H1 (cell line): ENCODE results near the gene GNAI2. TPM values are rescaled to one million over a fixed set of nuclear protein-coding genes. Genes with fewer than 3 reads are reported as not detected.

Experiments used
- CTCF ChIA-PET: fragments of 300-600 bp; sonication (Branson Sonifier 250); formaldehyde crosslinking; loops from one replicate; lab custom pipeline; 2021; ENCODE audit not compliant: partially characterized antibody; lab: Charles Lee
- POLR2A ChIA-PET: fragments of 300-600 bp; sonication (Branson Sonifier 250); formaldehyde crosslinking; loops from one replicate; lab custom pipeline; 2021; ENCODE audit warnings: inconsistent platforms; ENCODE audit not compliant: partially characterized antibody; lab: Charles Lee
- DNase-seq, 2 experiments: peaks; one replicate each; pipeline versions ENCODE4 v3.0.0 to v3.0.0-alpha.2; 2010 to 2022; ENCODE audit warnings: low spot score in 2 of 2, low read depth in 1 of 2, mixed read lengths in 1 of 2
- FAIRE-seq: peaks from 2 replicates; lab custom pipeline; 2011; peaks lifted over from hg19 to GRCh38; lab: Jason Lieb, UNC
- H2AFZ ChIP-seq: 2 replicates; pipeline ENCODE4 v1.8.1; 2012; ENCODE audit warnings: low read length, inconsistent platforms
- H2AK5ac ChIP-seq: 2 replicates; pipeline ENCODE4 v1.6.1; 2013; ENCODE audit warnings: low read depth, low read length
- H2BK120ac ChIP-seq: replicated peaks from 2 replicates; pipeline ENCODE3; 2013; ENCODE audit warnings: low read depth, low read length, inconsistent platforms
- H2BK12ac ChIP-seq: 2 replicates; pipeline ENCODE4 v1.6.1; 2013; ENCODE audit warnings: low read depth, low read length
- H2BK15ac ChIP-seq: 2 replicates; pipeline ENCODE4 v1.6.1; 2013; ENCODE audit warnings: low read length
- H2BK20ac ChIP-seq: 2 replicates; pipeline ENCODE4 v1.6.1; 2013; ENCODE audit warnings: low read length
- H2BK5ac ChIP-seq: 2 replicates; pipeline ENCODE4 v1.6.1; 2013; ENCODE audit warnings: low read depth, low read length
- H3K14ac ChIP-seq: 2 replicates; pipeline ENCODE4 v1.6.1; 2013; ENCODE audit warnings: inconsistent platforms; ENCODE audit not compliant: insufficient read length
- H3K18ac ChIP-seq: 2 replicates; pipeline ENCODE4 v1.6.1; 2013; ENCODE audit warnings: low read length; ENCODE audit errors: extremely low read depth
- H3K23ac ChIP-seq: 2 replicates; pipeline ENCODE4 v1.6.1; 2013; ENCODE audit warnings: inconsistent platforms; ENCODE audit not compliant: insufficient read length
- H3K23me2 ChIP-seq: 2 replicates; pipeline ENCODE4 v1.6.1; 2013; ENCODE audit warnings: low read depth, low read length
- H3K27ac ChIP-seq: 2 replicates; pipeline ENCODE4 v1.6.1; 2011; ENCODE audit warnings: low read depth, low read length, inconsistent platforms
- H3K27me3 ChIP-seq, 4 experiments: replicated peaks in 1 of 4; 1 replicate in 1 of 4; 2 replicates in 3 of 4; pipeline versions ENCODE4 v1.6.1 to v1.8.1; 2011 to 2013; ENCODE audit warnings: low read length in 3 of 4, mild to moderate bottlenecking in 3 of 4, inconsistent platforms in 2 of 4, mixed read lengths in 2 of 4, moderate library complexity in 1 of 4; ENCODE audit not compliant: control insufficient read depth in 3 of 4, insufficient read depth in 3 of 4; ENCODE audit errors: extremely low read depth in 1 of 4
- H3K36me3 ChIP-seq, 4 experiments: 2 replicates each; pipeline versions ENCODE4 v1.6.1 to v1.8.1; 2011 to 2013; ENCODE audit warnings: mild to moderate bottlenecking in 4 of 4, low read length in 3 of 4, moderate library complexity in 2 of 4, control low read depth in 1 of 4, inconsistent platforms in 1 of 4; ENCODE audit not compliant: insufficient read depth in 4 of 4, control insufficient read depth in 2 of 4
- H3K4ac ChIP-seq: replicated peaks from 2 replicates; pipeline ENCODE3; 2013; ENCODE audit warnings: low read length, low read depth, mixed read lengths, inconsistent platforms; ENCODE audit not compliant: insufficient read length
- H3K4me1 ChIP-seq, 4 experiments: replicated peaks in 1 of 4; 1 replicate in 1 of 4; 2 replicates in 3 of 4; pipeline versions ENCODE4 v1.6.1 to v1.8.1; 2011 to 2013; ENCODE audit warnings: low read length in 3 of 4, inconsistent platforms in 2 of 4, mixed read lengths in 1 of 4; ENCODE audit not compliant: insufficient read depth in 4 of 4, control insufficient read depth in 3 of 4
- H3K4me2 ChIP-seq, 2 experiments: 2 replicates each; pipeline versions ENCODE4 v1.6.1 to v1.8.1; 2011 to 2013; ENCODE audit warnings: low read depth in 2 of 2, low read length in 2 of 2, control low read depth in 1 of 2, inconsistent platforms in 1 of 2, mild to moderate bottlenecking in 1 of 2; ENCODE audit not compliant: insufficient read depth in 1 of 2
- H3K4me3 ChIP-seq, 4 experiments: fragments of 200-600, 300-600 bp in 1 of 4; sonication (generic), shearing (Covaris generic), sonication (Bioruptor Twin) in 1 of 4; 2 replicates each; pipeline versions ENCODE4 v1.5.1 to v1.8.1; 2011 to 2016; ENCODE audit warnings: low read length in 4 of 4, low read depth in 3 of 4, control low read depth in 2 of 4, inconsistent platforms in 2 of 4, mild to moderate bottlenecking in 2 of 4, mixed read lengths in 1 of 4, moderate library complexity in 1 of 4; ENCODE audit not compliant: insufficient read depth in 2 of 4; ENCODE audit errors: extremely low read depth in 1 of 4
- H3K56ac ChIP-seq: replicated peaks from 2 replicates; pipeline ENCODE3; 2013; ENCODE audit warnings: low read depth, mild to moderate bottlenecking, mixed read lengths, low read length, inconsistent platforms; ENCODE audit not compliant: insufficient read length
- H3K79me1 ChIP-seq: 2 replicates; pipeline ENCODE4 v1.6.1; 2013; ENCODE audit warnings: low read depth, low read length, control low read depth
- H3K79me2 ChIP-seq, 2 experiments: 2 replicates each; pipeline versions ENCODE4 v1.6.1 to v1.8.1; 2012 to 2013; ENCODE audit warnings: low read length in 2 of 2, mild to moderate bottlenecking in 2 of 2, inconsistent platforms in 1 of 2; ENCODE audit not compliant: insufficient read depth in 2 of 2, control insufficient read depth in 1 of 2
- H3K9ac ChIP-seq, 4 experiments: replicated peaks in 1 of 4; 1 replicate in 1 of 4; 2 replicates in 3 of 4; pipeline versions ENCODE4 v1.6.1 to v1.8.1; 2011 to 2013; ENCODE audit warnings: low read depth in 3 of 4, low read length in 3 of 4, control low read depth in 2 of 4, mild to moderate bottlenecking in 2 of 4, moderate library complexity in 2 of 4, inconsistent platforms in 1 of 4; ENCODE audit errors: extremely low read depth in 1 of 4
- H3K9me3 ChIP-seq, 2 experiments: 2 replicates each; pipeline versions ENCODE4 v1.6.1 to v1.8.1; 2012 to 2013; ENCODE audit warnings: mild to moderate bottlenecking in 2 of 2, moderate library complexity in 2 of 2, control low read depth in 1 of 2, inconsistent platforms in 1 of 2, low read depth in 1 of 2, low read length in 1 of 2, mixed read lengths in 1 of 2; ENCODE audit not compliant: insufficient read depth in 2 of 2
- H4K20me1 ChIP-seq, 2 experiments: replicated peaks in 1 of 2; 2 replicates each; pipeline versions ENCODE3 to v1.8.1; 2011 to 2013; ENCODE audit warnings: inconsistent platforms in 2 of 2, low read length in 2 of 2, mild to moderate bottlenecking in 1 of 2; ENCODE audit not compliant: insufficient read depth in 2 of 2, control insufficient read depth in 1 of 2
- H4K5ac ChIP-seq: 2 replicates; pipeline ENCODE4 v1.6.1; 2013; ENCODE audit warnings: low read length, low read depth, mixed read lengths, inconsistent platforms; ENCODE audit not compliant: insufficient read length
- H4K8ac ChIP-seq: 2 replicates; pipeline ENCODE4 v1.8.0; 2013; ENCODE audit warnings: mild to moderate bottlenecking, moderate library complexity, low read length, inconsistent platforms; ENCODE audit not compliant: insufficient read depth; ENCODE audit errors: extremely low read depth
- H4K91ac ChIP-seq: replicated peaks from 2 replicates; pipeline ENCODE3; 2013; ENCODE audit warnings: low read length, mixed read lengths, inconsistent platforms; ENCODE audit not compliant: insufficient read length
- CHD2 ChIP-seq: IDR thresholded peaks from 2 replicates; pipeline ENCODE4 v1.6.1; 2012; ENCODE audit warnings: low read length, improper control_type of control experiment
- FOSL1 ChIP-seq: IDR thresholded peaks from 2 replicates; pipeline ENCODE4 v1.6.1; 2011; ENCODE audit warnings: mild to moderate bottlenecking, low read depth, low read length, moderate library complexity; ENCODE audit not compliant: insufficient read depth
- GTF2F1 ChIP-seq: IDR thresholded peaks from 2 replicates; pipeline ENCODE4 v1.6.1; 2012; ENCODE audit warnings: low read depth, low read length, improper control_type of control experiment, borderline replicate concordance
- HDAC2 ChIP-seq, 2 experiments: fragments of 300-600 bp in 1 of 2; sonication (generic) in 1 of 2; IDR thresholded peaks; 2 replicates each; pipeline ENCODE4 v1.6.1; 2011 to 2012; ENCODE audit warnings: low read depth in 2 of 2, low read length in 2 of 2, mild to moderate bottlenecking in 2 of 2, moderate library complexity in 2 of 2, borderline replicate concordance in 1 of 2, inconsistent platforms in 1 of 2
- KDM4A ChIP-seq: IDR thresholded peaks from one replicate; pipeline ENCODE4 v1.7.1; 2012; ENCODE audit warnings: low read depth, mild to moderate bottlenecking, moderate library complexity, low read length, inconsistent platforms; ENCODE audit not compliant: severe bottlenecking
- KDM5A ChIP-seq: fragments of 200-600 bp; IDR thresholded peaks from 2 replicates; pipeline ENCODE4 v1.7.1; 2012; ENCODE audit warnings: mild to moderate bottlenecking, low read length, inconsistent platforms, mixed read lengths
- MAFK ChIP-seq: IDR thresholded peaks from 2 replicates; pipeline ENCODE4 v1.6.1; 2012; ENCODE audit warnings: low read depth, mild to moderate bottlenecking, improper control_type of control experiment, low read length
- PHF8 ChIP-seq: fragments of 200-600 bp; sonication (generic); conservative IDR thresholded peaks from 2 replicates; pipeline ENCODE4 v1.7.1; 2012; ENCODE audit warnings: low read depth, mild to moderate bottlenecking, inconsistent platforms, low read length, moderate library complexity
- POLR2AphosphoS5 ChIP-seq: IDR thresholded peaks from 2 replicates; pipeline ENCODE4 v1.6.1; 2011; ENCODE audit warnings: low read depth, low read length
- SP1 ChIP-seq: IDR thresholded peaks from 2 replicates; pipeline ENCODE4 v1.6.1; 2011; ENCODE audit warnings: low read depth, low read length
- SP4 ChIP-seq: IDR thresholded peaks from 2 replicates; pipeline ENCODE4 v1.6.1; 2012; ENCODE audit warnings: low read length, inconsistent platforms
- TAF1 ChIP-seq: IDR thresholded peaks from 2 replicates; pipeline ENCODE4 v1.6.1; 2011; ENCODE audit warnings: mild to moderate bottlenecking, low read depth, low read length
- TCF12 ChIP-seq: IDR thresholded peaks from 2 replicates; pipeline ENCODE4 v1.6.1; 2011; ENCODE audit warnings: low read depth, mild to moderate bottlenecking, low read length
- ZNF274 ChIP-seq: IDR thresholded peaks from 2 replicates; pipeline ENCODE4 v1.7.0; 2012; ENCODE audit warnings: low read length, borderline replicate concordance; ENCODE audit errors: extremely low read depth
- WGBS, 2 experiments: shearing (Covaris generic) in 1 of 2; methylation state at CpG; one replicate each; pipeline versions ENCODE4 v1.1.6 to v1.1.7; 2013 to 2015; ENCODE audit warnings: low lambda C conversion rate in 2 of 2, mixed read lengths in 2 of 2, inconsistent platforms in 1 of 2, low coverage in 1 of 2, missing lambda C conversion rate in 1 of 2; ENCODE audit not compliant: insufficient replicate concordance in 2 of 2, insufficient coverage in 1 of 2, insufficient read length in 1 of 2; ENCODE audit errors: extremely low coverage in 1 of 2, missing lambda C conversion rate in 1 of 2; 5-methylcytosine and 5-hydroxymethylcytosine counted together
- polyA plus RNA-seq, 7 experiments: library from polyadenylated mRNA; depleted of rRNA in 3 of 7; stranded (reverse) in 5 of 7; unstranded in 2 of 7; fragments of >200 nt in 5 of 7; fragments of 200-250 nt in 2 of 7; gene quantifications; 1 replicate in 5 of 7; 2 replicates in 1 of 7; 4 replicates in 1 of 7; pipeline versions ENCODE4 v1.2.1 to v1.2.3, GENCODE V29; 2011 to 2013; ENCODE audit warnings: missing spikeins in 2 of 7, mixed read lengths in 2 of 7
- total RNA-seq: library from RNA; stranded (reverse); fragmentation: NEBNext Ultra II Directional; extraction: Animal tissue kit (Norgen Biotek cat#: 25700); gene quantifications from 2 replicates; pipeline ENCODE4 v1.2.1, GENCODE V29; 2021
- TF ChIP-seq, protein P1 (sequence below): IDR thresholded peaks from 2 replicates; pipeline ENCODE4 v1.6.1; 2012; ENCODE audit warnings: inconsistent platforms

GNAI2 gene
- total and polyA plus RNA-seq, 2 of the 8 experiments (the other 6 are each of a cell fraction or from before 2014, with no cell fraction given): 168 to 539 TPM

- Histone ChIP-seq H2AFZ (no peak overlapping the region), H4K5ac (no peak overlapping the region), H3K4me3 (no peak overlapping the region), H3K27ac (no peak overlapping the region), H2BK20ac (no peak overlapping the region), H2BK15ac (no peak overlapping the region), H2BK5ac (no peak overlapping the region), H3K4me2 (no peak overlapping the region), H3K79me1 (peaks cover 35% of the 10 kb centered on the region), H3K9me3 (no peaks in the 10 kb centered on the region), H3K27me3 (no peaks in the 10 kb centered on the region), H2AK5ac (no peak overlapping the region), H2BK12ac (no peak overlapping the region), H4K8ac (peak overlapping the region; percentile 68; the same call in 1 of the 2 replicates), H3K79me2 (peaks cover 0 to 65% of the 10 kb centered on the region in 2 experiments; a peak in 3 of 4 replicates), H3K4ac (no peak overlapping the region), H3K14ac (no peak overlapping the region), H4K20me1 (peaks cover 15 to 47% of the 10 kb centered on the region in 2 experiments), H3K18ac (no peak overlapping the region), H3K36me3 (peaks cover 2 to 13% (median 7%) of the 10 kb centered on the region in 4 experiments; a peak in 5 of 8 replicates), H3K56ac (no peak overlapping the region), H4K91ac (no peak overlapping the region), H3K4me1 (peaks cover 5 to 19% (median 16%) of the 10 kb centered on the region in 4 experiments)
- POLR2A ChIA-PET: interaction anchor here (0.6 to 4.1 kb wide), 4 partner anchors 8 to 71 kb away, joined by 3 to 22 read pairs (median 7); no protein-coding TSS in a partner anchor
- CTCF ChIA-PET: interaction anchor here (1.2 to 53.5 kb wide), 8 partner anchors 8 to 127 kb away, joined by 4 to 2149 read pairs (median 30); partner anchors contain the start of genes GNAI2, GNAT1, SEMA3B and SLC38A3
- no peak for FAIRE-seq
- DNase-seq: no peak
- TF ChIP-seq HDAC2 (IDR thresholded peaks at IDR 0.05; ENCODE audit: borderline replicate concordance in 1 of 2, low read depth in 2 of 2, low read length in 2 of 2): no peak
- no peak for TF ChIP-seq KDM5A
- no peak for TF ChIP-seq CHD2
- TF ChIP-seq SP4: no peak
- TF ChIP-seq GTF2F1: no peak
- TF ChIP-seq ZNF274: no peak
- no peak for TF ChIP-seq MAFK
- no peak for TF ChIP-seq TAF1
- TF ChIP-seq FOSL1: no peak
- TF ChIP-seq KDM4A: no peak
- TF ChIP-seq PHF8: no peak
- TF ChIP-seq SP1: no peak
- TF ChIP-seq, protein P1, sequence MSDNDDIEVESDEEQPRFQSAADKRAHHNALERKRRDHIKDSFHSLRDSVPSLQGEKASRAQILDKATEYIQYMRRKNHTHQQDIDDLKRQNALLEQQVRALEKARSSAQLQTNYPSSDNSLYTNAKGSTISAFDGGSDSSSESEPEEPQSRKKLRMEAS: no peak
- no peak for TF ChIP-seq TCF12
- no peak for TF ChIP-seq POLR2AphosphoS5
- TF ChIP-seq, all 59 proteins: peak for 0
- Histone ChIP-seq H2BK120ac (no peak overlapping the region), H3K23me2 (no peaks in the 10 kb centered on the region), H3K9ac (no peak overlapping the region), H3K23ac (no peak overlapping the region)
- WGBS, 2 experiments: 92% methylated on average over 5 of the region's 5 CpGs; no CpG with 5 or more reads in 1 of the 2 experiments
These were observed 13.5 kb downstream of the GNAI2 start for GRCh38 chr3:50249457-50249856.
